PFSK-1 (cell line): ENCODE measurements around the gene EEPD1.

Experiments
- FOXP2 ChIP-seq: optimal IDR thresholded peaks from 2 replicates; pipeline ENCODE3; 2011; ENCODE audit warnings: borderline replicate concordance, control low read depth, inconsistent platforms; ENCODE audit not compliant: insufficient read depth; ENCODE audit errors: extremely low read length, extremely low read depth
- POLR2AphosphoS5 ChIP-seq: IDR thresholded peaks from 2 replicates; pipeline ENCODE4 v1.6.1; 2012; ENCODE audit warnings: low read depth, mild to moderate bottlenecking, control low read depth, low read length, moderate library complexity
- REST ChIP-seq, 2 experiments: IDR thresholded peaks; 2 replicates each; pipeline versions ENCODE4 v1.6.1 to v1.8.0; 2011 to 2012; ENCODE audit warnings: low read depth in 2 of 2, low read length in 2 of 2, control low read depth in 1 of 2, inconsistent platforms in 1 of 2, mild to moderate bottlenecking in 1 of 2, moderate library complexity in 1 of 2; ENCODE audit not compliant: insufficient read depth in 1 of 2
- TAF1 ChIP-seq: IDR thresholded peaks from 2 replicates; pipeline ENCODE4 v1.6.1; 2012; ENCODE audit warnings: low read length, control low read depth, borderline replicate concordance; ENCODE audit not compliant: insufficient read depth

GRCh38 chr7:36186359-36187121 is 33.5 kb downstream of the EEPD1 start:
- TF ChIP-seq TAF1, result no peak
- TF ChIP-seq POLR2AphosphoS5, result no peak
- no peak for TF ChIP-seq REST (IDR thresholded peaks at IDR 0.05; ENCODE audit: insufficient read depth in 1 of 2, low read depth in 2 of 2, low read length in 2 of 2)
- TF ChIP-seq FOXP2, result no peak
